ENCODE results near the gene CYBRD1.

- no peak for TF ChIP-seq JUNB (IDR thresholded peaks at IDR 0.05)
- no peak for TF ChIP-seq FOSB (CRISPR knock-in tag; IDR thresholded peaks at IDR 0.05)
- no peak for TF ChIP-seq SMC3 (IDR thresholded peaks at IDR 0.05)
- no peak for TF ChIP-seq RFX5 (IDR thresholded peaks at IDR 0.05)
- no peak for TF ChIP-seq POLR2AphosphoS2 (conservative IDR thresholded peaks at IDR 0.05; ENCODE audit: low read length)
- no peak for TF ChIP-seq CBX8 (IDR thresholded peaks at IDR 0.05)
- no peak for TF ChIP-seq EP300 (IDR thresholded peaks at IDR 0.05)
- TF ChIP-seq PHF8 (IDR thresholded peaks at IDR 0.05; ENCODE audit: borderline replicate concordance, low read depth), result no peak
- no peak for TF ChIP-seq RAD21 (conservative IDR thresholded peaks at IDR 0.05 in 1 of 2, IDR thresholded peaks at IDR 0.05 in 1 of 2)
- no peak for TF ChIP-seq HDAC2 (IDR thresholded peaks at IDR 0.05)
- no peak for TF ChIP-seq POLR2A (IDR thresholded peaks at IDR 0.05; ENCODE audit: low read length)
- TF ChIP-seq MAZ (IDR thresholded peaks at IDR 0.05; ENCODE audit: borderline replicate concordance, low read depth, low read length), result no peak
These were observed 9.7 kb downstream of the CYBRD1 start for GRCh38 chr2:171531836-171532450.

All from A549 (cell line).